Activated T-cell treated with anti-CD3 and anti-CD28 coated beads, Interleukin-2, amount 50 U/mL, for 4 hours (primary cell): ENCODE measurements around the gene EFHB. TPM values are rescaled to one million over a fixed set of nuclear protein-coding genes. Genes with fewer than 3 reads are reported as not detected.
"Not testable (repeated sequence)": the region's sequence is repeated elsewhere in the genome, so short reads cannot be mapped to it uniquely, and the experiment has no call there.

Experiments
- ATAC-seq, 2 donors: fragments of 200-7000 bp; cut with Tn5 transposase; one replicate each; pipeline ENCODE4 v1.10.0; 2021
- DNase-seq: peaks from one replicate; pipeline ENCODE4 v3.0.0-alpha.2; 2020
- H3K27me3 Mint-ChIP-seq: one replicate; pipeline ENCODE4 v1.8.0; 2021; ENCODE audit warnings: low read depth, mixed read lengths
- H3K36me3 Mint-ChIP-seq: one replicate; pipeline ENCODE4 v1.8.0; 2022; ENCODE audit warnings: mixed read lengths; ENCODE audit not compliant: insufficient read depth
- H3K4me1 Mint-ChIP-seq: one replicate; pipeline ENCODE4 v1.8.0; 2021; ENCODE audit warnings: low read depth, mixed read lengths
- H3K4me3 Mint-ChIP-seq: one replicate; pipeline ENCODE4 v1.8.0; 2021; ENCODE audit warnings: mild to moderate bottlenecking, moderate library complexity, mixed read lengths
- H3K9me3 Mint-ChIP-seq: one replicate; pipeline ENCODE4 v1.8.0; 2021; ENCODE audit warnings: mixed read lengths
- total RNA-seq, 3 donors: library from RNA; stranded (reverse); gene quantifications; one replicate each; pipeline ENCODE4 v1.2.1, GENCODE V29; 2021

Gene EFHB
- total RNA-seq, 3 donors from 2014 or later = 0.63 to 0.71 TPM; not detected in 1

DNA sequence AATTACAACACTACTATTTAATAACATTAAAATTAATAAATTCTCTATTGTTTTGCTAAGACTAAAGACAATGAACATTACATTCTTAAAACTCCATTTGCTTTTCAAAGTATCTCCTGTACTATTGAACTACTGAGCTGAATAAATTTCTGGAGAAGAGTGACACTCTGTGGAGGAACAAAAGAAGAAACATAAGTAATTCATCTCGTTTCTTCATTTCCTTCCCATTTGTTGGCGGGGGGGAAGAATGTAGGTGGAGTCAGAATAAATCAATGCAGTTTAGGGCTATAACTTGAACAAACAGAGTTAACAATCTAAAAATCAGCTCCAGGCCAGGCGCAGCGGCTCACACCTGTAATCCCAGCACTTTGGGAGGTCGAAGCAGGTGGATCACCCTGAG, 32.7 kb downstream of the EFHB start:
- DNase-seq = no peak

DNA sequence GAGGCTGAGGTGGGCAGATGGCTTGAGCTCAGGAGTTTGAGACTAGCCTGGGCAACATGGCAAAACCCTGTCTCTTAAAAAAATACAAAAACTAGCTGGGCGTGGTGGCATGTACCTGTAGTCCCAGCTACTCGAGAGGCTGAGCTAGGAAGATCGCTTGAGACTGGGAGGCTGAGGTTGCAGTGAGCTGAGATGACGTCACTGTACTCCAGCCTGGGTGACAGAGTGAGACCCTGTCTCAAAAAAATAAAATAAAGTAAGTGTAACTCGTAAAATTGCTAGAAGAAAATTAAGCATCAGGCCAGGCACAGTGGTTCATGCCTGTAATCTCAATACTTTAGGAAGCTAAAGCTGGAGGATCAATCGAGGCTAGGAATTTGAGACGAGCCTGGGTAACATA, 34.2 kb downstream of the EFHB start:
- ATAC-seq, H3K4me3 Mint-ChIP-seq, DNase-seq, H3K9me3 Mint-ChIP-seq, H3K4me1 Mint-ChIP-seq, H3K36me3 Mint-ChIP-seq, H3K27me3 Mint-ChIP-seq: not testable (repeated sequence)

More for the DNA sequence above, 32.7 kb downstream of the EFHB start:
- H3K9me3 Mint-ChIP-seq = no peaks in the 10 kb centered on the region
- H3K27me3 Mint-ChIP-seq = no peaks in the 10 kb centered on the region
- no peaks in the 10 kb centered on the region for H3K4me1 Mint-ChIP-seq
- H3K4me3 Mint-ChIP-seq = no peak overlapping the region
- no peaks in the 10 kb centered on the region for H3K36me3 Mint-ChIP-seq
- ATAC-seq = no peak

DNA sequence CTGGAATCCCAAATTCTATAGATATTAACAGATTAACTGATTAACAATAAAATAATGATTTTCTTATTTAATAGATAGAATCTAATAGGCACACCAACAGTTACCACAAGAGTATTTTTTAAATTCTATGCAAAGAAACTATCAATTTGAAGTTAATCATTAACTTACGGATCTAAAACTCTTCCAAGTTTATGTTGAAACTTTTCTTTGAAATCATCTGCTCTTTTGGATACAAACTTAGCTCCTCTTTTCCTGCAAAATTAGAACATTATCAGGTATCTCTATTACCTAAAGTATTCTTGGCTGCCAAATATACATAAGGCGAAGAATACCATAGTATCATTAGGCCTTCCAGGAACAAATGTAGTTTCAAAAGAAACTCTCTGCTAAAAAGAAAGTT, 34.8 kb downstream of the EFHB start:
- Mint-ChIP-seq H3K4me1 (no peaks in the 10 kb centered on the region), H3K36me3 (no peaks in the 10 kb centered on the region), H3K9me3 (no peaks in the 10 kb centered on the region), H3K27me3 (no peaks in the 10 kb centered on the region), H3K4me3 (no peak overlapping the region)
- no peak for DNase-seq
- ATAC-seq = no peak

DNA sequence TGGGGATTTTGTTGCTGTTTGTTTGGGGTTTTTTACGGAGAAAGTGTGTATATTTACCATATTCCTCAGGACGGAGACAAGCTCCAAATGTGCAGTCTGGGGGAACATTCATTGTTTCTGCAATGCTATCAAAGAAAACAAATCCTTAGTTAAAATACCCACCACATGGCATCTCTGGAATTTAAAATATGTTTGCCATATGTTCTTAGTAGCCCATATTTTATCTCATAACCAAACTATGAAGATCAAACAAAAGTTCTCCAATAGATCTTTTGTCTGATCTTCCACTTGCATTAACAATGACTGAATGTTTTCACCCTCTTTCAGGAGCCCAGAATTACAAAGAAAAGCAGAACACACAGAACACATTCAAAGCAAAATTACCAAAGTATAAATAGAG, 35.3 kb downstream of the EFHB start:
- ATAC-seq = no peak
- H3K4me3 Mint-ChIP-seq = no peak overlapping the region
- no peaks in the 10 kb centered on the region for H3K4me1 Mint-ChIP-seq
- no peaks in the 10 kb centered on the region for H3K36me3 Mint-ChIP-seq
- no peaks in the 10 kb centered on the region for H3K27me3 Mint-ChIP-seq
- no peaks in the 10 kb centered on the region for H3K9me3 Mint-ChIP-seq
- no peak for DNase-seq

DNA sequence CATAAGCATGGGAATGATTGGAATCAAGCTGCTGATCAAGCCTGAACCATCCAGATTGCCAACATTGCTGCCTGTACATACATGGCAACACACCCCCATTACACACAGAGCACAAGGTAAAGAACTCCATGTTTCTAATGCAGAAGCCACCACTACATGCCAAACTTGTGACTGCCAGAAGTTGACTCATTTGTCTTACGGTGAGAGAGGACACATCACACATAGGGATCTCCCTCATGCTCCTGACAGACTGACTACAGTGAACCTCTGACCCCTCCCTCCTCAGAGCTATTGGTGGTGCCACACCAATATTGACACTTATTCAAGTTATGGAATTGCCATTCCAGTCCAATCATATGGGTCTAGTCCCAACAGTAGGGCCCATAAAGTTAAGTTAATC, 42.3 kb downstream of the EFHB start:
- ATAC-seq = no peak
- Mint-ChIP-seq H3K4me1 (no peaks in the 10 kb centered on the region), H3K4me3 (no peak overlapping the region), H3K9me3 (no peaks in the 10 kb centered on the region), H3K36me3 (no peaks in the 10 kb centered on the region), H3K27me3 (no peaks in the 10 kb centered on the region)
- no peak for DNase-seq

DNA sequence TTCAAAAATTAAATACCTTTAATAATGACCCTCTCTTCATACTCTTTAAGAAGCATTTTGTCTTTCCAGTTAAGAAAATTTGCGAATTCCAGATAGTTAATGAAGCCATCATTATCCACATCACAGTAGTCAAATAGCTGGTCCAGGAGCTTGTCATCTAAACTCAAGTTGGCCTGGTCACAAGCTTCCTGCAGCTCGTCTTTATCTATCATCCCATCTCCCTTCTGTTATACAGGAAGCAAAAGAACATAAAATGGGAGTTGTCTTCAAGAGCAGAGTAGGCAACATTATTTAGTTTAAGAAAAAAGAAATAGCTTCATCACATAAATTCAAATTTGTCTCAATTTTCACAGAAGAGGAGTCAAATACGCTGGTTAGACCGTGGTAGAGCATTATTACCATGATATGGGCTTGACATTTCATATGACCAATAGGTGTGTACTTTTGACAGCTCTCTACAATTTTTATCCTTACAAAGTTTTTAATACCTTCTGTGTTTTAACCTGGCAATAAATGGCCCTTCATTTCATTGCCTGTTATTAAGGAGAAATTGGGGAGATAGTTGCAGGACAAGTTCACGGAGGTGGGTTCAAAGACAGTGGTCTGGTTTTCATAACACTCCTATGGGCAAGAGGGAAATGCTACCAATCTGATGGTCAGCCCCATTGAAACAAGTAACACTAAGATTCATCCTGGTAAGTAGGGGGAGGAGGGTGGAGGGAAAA, 45.4 kb downstream of the EFHB start:
- DNase-seq (no peak), ATAC-seq (no peak)
- H3K4me1 Mint-ChIP-seq = no peaks in the 10 kb centered on the region
- H3K27me3 Mint-ChIP-seq = no peaks in the 10 kb centered on the region
- H3K9me3 Mint-ChIP-seq = no peaks in the 10 kb centered on the region
- no peak overlapping the region for H3K4me3 Mint-ChIP-seq
- no peaks in the 10 kb centered on the region for H3K36me3 Mint-ChIP-seq

DNA sequence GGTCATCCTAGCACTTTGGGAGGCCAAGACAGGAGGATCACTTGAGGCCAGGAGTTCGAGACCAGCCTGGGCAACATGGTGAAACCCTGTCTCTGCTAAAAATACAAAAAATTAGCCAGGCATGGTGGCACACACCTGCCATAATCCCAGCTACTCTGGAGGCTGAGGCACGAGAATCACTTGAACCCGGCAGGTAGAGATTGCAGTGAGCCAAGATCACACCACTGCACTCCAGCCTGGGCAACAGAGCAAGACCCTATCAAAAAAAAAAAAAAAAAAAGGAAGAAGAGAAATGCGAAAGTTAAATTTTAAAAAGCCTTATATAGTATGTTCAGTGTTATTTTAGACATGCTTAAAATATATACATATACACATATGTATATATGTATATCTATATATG, 46.9 kb downstream of the EFHB start:
- H3K4me3 Mint-ChIP-seq, H3K9me3 Mint-ChIP-seq, DNase-seq, ATAC-seq, H3K27me3 Mint-ChIP-seq, H3K36me3 Mint-ChIP-seq, H3K4me1 Mint-ChIP-seq: not testable (repeated sequence)

DNA sequence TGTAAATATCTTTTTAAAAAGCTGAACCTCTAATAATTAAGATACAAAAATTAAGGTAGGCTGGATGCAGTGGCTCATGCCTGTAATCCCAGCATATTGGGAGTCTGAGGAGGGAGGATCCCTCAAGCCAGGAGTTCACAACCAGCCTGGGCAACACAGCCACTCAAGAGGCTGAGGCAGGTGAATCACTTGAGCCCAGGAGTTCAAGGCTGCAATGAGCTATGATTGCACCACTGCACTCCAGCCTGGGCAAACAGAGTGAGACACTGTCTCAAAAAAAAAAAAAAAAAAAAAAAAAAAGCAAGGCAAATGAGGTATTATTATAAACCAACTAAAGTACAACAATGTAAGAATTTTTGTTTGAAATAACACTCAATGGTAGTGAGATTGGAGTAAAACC, 47.6 kb downstream of the EFHB start:
- no peaks in the 10 kb centered on the region for H3K27me3 Mint-ChIP-seq
- H3K9me3 Mint-ChIP-seq = no peaks in the 10 kb centered on the region
- H3K36me3 Mint-ChIP-seq = no peaks in the 10 kb centered on the region
- no peak overlapping the region for H3K4me3 Mint-ChIP-seq
- no peak for DNase-seq
- no peak for ATAC-seq
- no peaks in the 10 kb centered on the region for H3K4me1 Mint-ChIP-seq

DNA sequence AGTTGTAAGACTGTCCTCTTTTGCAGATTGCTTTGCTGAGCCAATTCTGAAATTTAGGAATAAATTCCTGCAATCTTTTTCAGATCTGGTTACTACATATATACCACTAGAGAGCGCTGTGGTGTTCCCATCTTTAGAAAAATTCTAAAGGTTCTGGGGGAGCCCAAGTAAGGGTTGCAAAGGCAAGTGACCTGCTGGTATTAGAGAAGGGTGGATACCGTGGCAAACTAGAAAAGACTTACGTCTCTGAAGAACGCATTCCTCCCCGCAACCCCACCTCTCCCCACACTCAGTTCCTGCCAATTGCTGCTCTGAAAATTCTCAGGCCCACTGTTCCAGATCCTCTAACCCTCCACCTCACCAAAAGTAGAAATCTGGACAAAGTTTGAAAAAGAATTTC, 48.5 kb downstream of the EFHB start:
- no peaks in the 10 kb centered on the region for H3K9me3 Mint-ChIP-seq
- no peaks in the 10 kb centered on the region for H3K4me1 Mint-ChIP-seq
- DNase-seq = no peak
- ATAC-seq = no peak
- no peak overlapping the region for H3K4me3 Mint-ChIP-seq
- H3K36me3 Mint-ChIP-seq = no peaks in the 10 kb centered on the region
- no peaks in the 10 kb centered on the region for H3K27me3 Mint-ChIP-seq

DNA sequence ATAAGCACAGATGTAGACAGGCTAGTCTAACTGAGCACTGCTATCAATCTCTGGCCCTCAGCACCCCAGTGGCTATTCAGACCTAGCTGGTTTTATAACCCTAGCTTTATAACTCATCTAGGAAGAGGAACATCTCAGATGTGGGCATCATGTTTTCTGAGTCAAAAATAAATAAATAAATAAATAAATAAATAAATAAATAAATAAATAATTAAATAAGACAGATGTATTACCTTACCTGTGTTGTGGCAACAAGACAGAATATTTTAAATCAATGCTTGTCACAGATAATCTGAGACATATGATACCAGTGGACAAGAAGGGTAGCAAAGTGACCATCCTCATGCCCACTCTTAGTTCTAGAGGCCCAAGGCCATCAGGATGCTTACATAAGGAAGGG, 52.2 kb downstream of the EFHB start:
- ATAC-seq (no peak), DNase-seq (no peak)
- no peaks in the 10 kb centered on the region for H3K9me3 Mint-ChIP-seq

DNA sequence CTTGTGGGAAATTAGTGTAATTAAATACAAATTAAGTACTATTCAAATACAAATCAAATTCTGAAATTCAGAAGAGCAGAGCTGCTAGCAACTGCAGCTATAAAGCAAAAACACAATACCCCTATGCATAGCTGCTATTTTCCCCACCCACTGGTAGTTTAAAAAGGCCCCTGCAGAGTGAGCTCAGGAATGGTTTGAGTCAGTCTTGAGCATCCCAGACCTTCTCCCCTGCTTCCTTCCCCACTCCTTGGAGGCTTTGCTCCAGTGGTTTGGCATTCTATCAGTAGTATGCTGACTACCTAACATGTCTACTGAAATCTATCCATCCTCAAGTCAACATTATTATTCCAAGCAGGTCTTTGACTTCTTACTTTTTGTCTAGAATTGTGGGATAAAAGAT, 53.0 kb downstream of the EFHB start:
- peaks cover 5% of the 10 kb centered on the region for H3K27me3 Mint-ChIP-seq
- H3K36me3 Mint-ChIP-seq = no peaks in the 10 kb centered on the region
- no peaks in the 10 kb centered on the region for H3K9me3 Mint-ChIP-seq
- no peaks in the 10 kb centered on the region for H3K4me1 Mint-ChIP-seq
- H3K4me3 Mint-ChIP-seq = no peak overlapping the region
- ATAC-seq = no peak
- DNase-seq = no peak

More for the DNA sequence above, 52.2 kb downstream of the EFHB start:
- no peaks in the 10 kb centered on the region for H3K36me3 Mint-ChIP-seq
- H3K27me3 Mint-ChIP-seq = peaks cover 5% of the 10 kb centered on the region
- H3K4me1 Mint-ChIP-seq = no peaks in the 10 kb centered on the region
- H3K4me3 Mint-ChIP-seq = no peak overlapping the region

DNA sequence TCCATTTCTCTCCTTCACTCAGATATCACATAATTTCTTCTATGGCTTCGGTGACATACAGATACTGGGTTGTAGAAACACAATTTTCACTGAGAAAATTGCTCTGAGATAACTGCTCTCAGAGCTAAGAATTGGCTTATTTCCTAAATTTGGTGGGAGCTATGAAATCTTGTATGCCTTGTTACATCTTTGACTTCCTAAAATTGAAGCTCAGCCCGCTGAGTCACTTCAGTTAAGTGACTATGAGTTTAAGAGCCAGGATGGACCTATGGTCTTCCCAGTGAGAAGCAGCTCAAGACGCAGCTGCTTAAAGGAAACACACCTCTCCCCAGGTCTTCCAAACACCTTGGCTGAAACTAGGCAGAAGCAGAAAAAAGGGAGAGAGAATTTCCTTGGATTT, 56.4 kb downstream of the EFHB start:
- no peaks in the 10 kb centered on the region for H3K9me3 Mint-ChIP-seq
- DNase-seq (no peak), ATAC-seq (no peak)
- no peak overlapping the region for H3K4me3 Mint-ChIP-seq
- no peaks in the 10 kb centered on the region for H3K36me3 Mint-ChIP-seq
- no peaks in the 10 kb centered on the region for H3K4me1 Mint-ChIP-seq
- peaks cover 8% of the 10 kb centered on the region for H3K27me3 Mint-ChIP-seq

DNA sequence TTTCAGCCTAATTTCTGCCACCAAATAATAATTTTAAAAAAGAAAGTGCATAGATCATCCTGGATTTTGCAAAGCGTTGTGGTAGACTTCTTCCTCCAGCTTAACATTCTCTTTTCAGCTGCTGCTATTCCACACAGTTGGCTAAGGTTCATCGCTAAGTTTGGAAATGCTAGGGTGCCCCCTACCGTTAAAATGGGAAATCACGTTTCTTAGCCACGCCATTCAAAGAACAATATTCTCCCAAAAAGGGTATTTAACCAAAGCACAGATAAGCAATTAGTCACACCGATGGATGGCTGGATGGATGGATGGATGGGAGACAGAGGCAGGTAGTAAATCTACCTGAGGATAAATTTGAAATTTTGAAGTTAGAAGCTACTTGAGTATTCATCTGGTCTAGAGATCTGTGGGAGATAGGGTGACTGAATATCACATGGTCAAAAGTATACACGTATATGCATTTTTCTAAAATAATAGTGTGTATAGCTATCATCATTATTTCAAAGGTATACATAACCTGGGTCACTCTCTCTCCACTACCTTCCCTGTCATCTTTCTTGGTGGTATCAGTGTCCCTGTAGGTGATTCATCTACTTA, 67.2 kb downstream of the EFHB start:
- H3K27me3 Mint-ChIP-seq = peaks cover 11% of the 10 kb centered on the region
- H3K36me3 Mint-ChIP-seq = no peaks in the 10 kb centered on the region
- ATAC-seq (peak; percentile 56 to 65), DNase-seq (peak; percentile 5)
- no peak overlapping the region for H3K4me3 Mint-ChIP-seq
- H3K9me3 Mint-ChIP-seq = no peaks in the 10 kb centered on the region
- H3K4me1 Mint-ChIP-seq = peaks cover 3% of the 10 kb centered on the region

DNA sequence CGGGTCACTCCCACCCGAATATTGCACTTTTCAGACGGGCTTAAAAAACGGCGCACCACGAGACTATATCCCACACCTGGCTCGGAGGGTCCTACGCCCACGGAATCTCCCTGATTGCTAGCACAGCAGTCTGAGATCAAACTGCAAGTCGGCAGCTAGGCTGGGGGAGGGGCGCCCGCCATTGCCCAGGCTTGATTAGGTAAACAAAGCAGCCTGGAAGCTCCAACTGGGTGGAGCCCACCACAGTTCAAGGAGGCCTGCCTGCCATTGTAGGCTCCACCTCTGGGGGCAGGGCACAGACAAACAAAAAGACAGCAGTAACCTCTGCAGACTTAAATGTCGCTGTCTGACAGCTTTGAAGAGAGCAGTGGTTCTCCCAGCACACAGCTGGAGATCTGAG, 78.7 kb downstream of the EFHB start:
- not testable (repeated sequence) for H3K36me3 Mint-ChIP-seq, DNase-seq, ATAC-seq, H3K27me3 Mint-ChIP-seq, H3K4me3 Mint-ChIP-seq, H3K4me1 Mint-ChIP-seq
- peaks cover 18% of the 10 kb centered on the region for H3K9me3 Mint-ChIP-seq

DNA sequence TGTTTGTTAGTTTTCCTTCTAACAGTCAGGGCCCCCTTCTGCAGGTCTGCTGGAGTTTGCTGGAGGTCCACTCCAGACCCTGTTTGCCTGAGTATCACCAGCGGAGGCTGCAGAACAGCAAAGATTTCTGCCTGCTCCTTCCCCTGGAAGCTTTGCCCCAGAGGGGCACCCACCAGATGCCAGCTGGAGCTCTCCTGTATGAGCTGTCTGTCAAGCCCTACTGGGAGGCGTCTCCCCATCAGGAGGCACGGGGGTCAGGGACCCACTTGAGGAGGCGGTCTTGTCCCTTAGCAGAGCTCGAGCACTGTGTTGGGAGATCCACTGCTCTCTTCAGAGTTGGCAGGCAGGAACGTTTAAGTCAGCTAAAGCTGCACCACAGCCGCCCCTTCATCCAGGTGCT, 87.4 kb downstream of the EFHB start:
- H3K36me3 Mint-ChIP-seq, H3K4me3 Mint-ChIP-seq, DNase-seq, H3K4me1 Mint-ChIP-seq, ATAC-seq, H3K27me3 Mint-ChIP-seq: not testable (repeated sequence)
- peaks cover 15% of the 10 kb centered on the region for H3K9me3 Mint-ChIP-seq
